HUES48 (cell line): ENCODE measurements around the gene AOC2.
A peak's percentile ranks its signal among the peaks of the same experiment; 100 is the strongest.
"Not testable (repeated sequence)": the region's sequence is repeated elsewhere in the genome, so short reads cannot be mapped to it uniquely, and the experiment has no call there.

Source experiments
- H3K27ac ChIP-seq: one replicate; pipeline ENCODE4 v1.7.0; 2013; ENCODE audit warnings: low read depth, low read length, inconsistent platforms
- H3K27me3 ChIP-seq: 2 replicates; pipeline ENCODE4 v1.6.1; 2013; ENCODE audit warnings: mild to moderate bottlenecking, low read length; ENCODE audit not compliant: control insufficient read depth, insufficient read depth
- H3K36me3 ChIP-seq: 2 replicates; pipeline ENCODE4 v1.6.1; 2013; ENCODE audit warnings: low read length; ENCODE audit not compliant: control insufficient read depth, insufficient read depth
- H3K4me1 ChIP-seq: 2 replicates; pipeline ENCODE4 v1.6.1; 2013; ENCODE audit warnings: mild to moderate bottlenecking, low read length; ENCODE audit not compliant: control insufficient read depth, insufficient read depth
- H3K4me3 ChIP-seq: 2 replicates; pipeline ENCODE4 v1.5.1; 2013; ENCODE audit warnings: mild to moderate bottlenecking, low read depth, low read length
- H3K9ac ChIP-seq: 2 replicates; pipeline ENCODE4 v1.6.1; 2013; ENCODE audit warnings: mild to moderate bottlenecking, low read depth, low read length, moderate library complexity
- H3K9me3 ChIP-seq: 2 replicates; pipeline ENCODE4 v1.6.1; 2013; ENCODE audit warnings: low read length; ENCODE audit not compliant: control insufficient read depth, insufficient read depth

Gene AOC2

GRCh38 chr17:42885806-42886205 is 41.4 kb downstream of the AOC2 start:
- H3K4me3 ChIP-seq, H3K36me3 ChIP-seq, H3K27ac ChIP-seq, H3K9me3 ChIP-seq, H3K9ac ChIP-seq, H3K4me1 ChIP-seq, H3K27me3 ChIP-seq: not testable (repeated sequence)

- peaks cover 3% of the 10 kb centered on the region; the same call in 1 of the 2 replicates for H3K4me1 ChIP-seq
- no peaks in the 10 kb centered on the region for H3K36me3 ChIP-seq
- no peak overlapping the region for H3K9ac ChIP-seq
- no peak overlapping the region for H3K4me3 ChIP-seq
- no peaks in the 10 kb centered on the region for H3K9me3 ChIP-seq
- no peak overlapping the region for H3K27ac ChIP-seq
- no peaks in the 10 kb centered on the region for H3K27me3 ChIP-seq
Observed at GRCh38 chr17:42886283-42887176, 42.1 kb downstream of the AOC2 start.

GRCh38 chr17:42889809-42890208 is 45.4 kb downstream of the AOC2 start:
- Histone ChIP-seq H3K36me3 (no peaks in the 10 kb centered on the region), H3K4me3 (no peak overlapping the region), H3K27ac (no peak overlapping the region), H3K27me3 (no peaks in the 10 kb centered on the region), H3K4me1 (peaks cover 8% of the 10 kb centered on the region; the same call in 1 of the 2 replicates), H3K9me3 (no peaks in the 10 kb centered on the region), H3K9ac (no peak overlapping the region)

- Histone ChIP-seq H3K9ac (no peak overlapping the region), H3K36me3 (no peaks in the 10 kb centered on the region), H3K9me3 (no peaks in the 10 kb centered on the region), H3K27me3 (no peaks in the 10 kb centered on the region), H3K4me1 (peaks cover 8% of the 10 kb centered on the region; the same call in 1 of the 2 replicates), H3K27ac (peak overlapping the region; percentile 60), H3K4me3 (no peak overlapping the region)
Observed at GRCh38 chr17:42891539-42892152, 47.3 kb downstream of the AOC2 start.

- H3K9ac ChIP-seq, result no peak overlapping the region
- H3K4me3 ChIP-seq, result no peak overlapping the region
- no peaks in the 10 kb centered on the region for H3K36me3 ChIP-seq
- peaks cover 8% of the 10 kb centered on the region; the same call in 1 of the 2 replicates for H3K4me1 ChIP-seq
- H3K27ac ChIP-seq, result no peak overlapping the region
- no peaks in the 10 kb centered on the region for H3K27me3 ChIP-seq
- H3K9me3 ChIP-seq, result no peaks in the 10 kb centered on the region
Observed at GRCh38 chr17:42893359-42893758, 49.0 kb downstream of the AOC2 start.

- no peaks in the 10 kb centered on the region for H3K36me3 ChIP-seq
- no peak overlapping the region for H3K4me3 ChIP-seq
- H3K9ac ChIP-seq, result no peak overlapping the region
- H3K27me3 ChIP-seq, result no peaks in the 10 kb centered on the region
- no peak overlapping the region for H3K27ac ChIP-seq
- peaks cover 8% of the 10 kb centered on the region; the same call in 1 of the 2 replicates for H3K4me1 ChIP-seq
- H3K9me3 ChIP-seq, result no peaks in the 10 kb centered on the region
Observed at GRCh38 chr17:42894283-42895184, 50.2 kb downstream of the AOC2 start.

GRCh38 chr17:42895185-42895555 is 50.8 kb downstream of the AOC2 start:
- Histone ChIP-seq H3K4me1 (peaks cover 8% of the 10 kb centered on the region; the same call in 1 of the 2 replicates), H3K27me3 (no peaks in the 10 kb centered on the region), H3K36me3 (no peaks in the 10 kb centered on the region), H3K9me3 (no peaks in the 10 kb centered on the region), H3K9ac (no peak overlapping the region), H3K4me3 (no peak overlapping the region), H3K27ac (no peak overlapping the region)

- no peaks in the 10 kb centered on the region for H3K9me3 ChIP-seq
- H3K4me3 ChIP-seq, result no peak overlapping the region
- H3K27ac ChIP-seq, result no peak overlapping the region
- no peaks in the 10 kb centered on the region for H3K27me3 ChIP-seq
- no peak overlapping the region for H3K9ac ChIP-seq
- H3K36me3 ChIP-seq, result no peaks in the 10 kb centered on the region
- H3K4me1 ChIP-seq, result 0 out of 2 replicates have a peak, but pooled peaks cover 4% of the 10 kb centered on the region
Observed at GRCh38 chr17:42898147-42898811, 53.9 kb downstream of the AOC2 start.

GRCh38 chr17:42899981-42900380 is 55.6 kb downstream of the AOC2 start:
- not testable (repeated sequence) for H3K4me3 ChIP-seq, H3K27me3 ChIP-seq, H3K36me3 ChIP-seq, H3K4me1 ChIP-seq, H3K27ac ChIP-seq, H3K9ac ChIP-seq, H3K9me3 ChIP-seq
